Limb (tissue), 2 donors: Measurements from ENCODE around the gene LRRC49.

Experiments used
- DNase-seq, 2 donors: peaks; one replicate each; pipeline ENCODE4 v3.0.0-alpha.2; 2016; ENCODE audit errors: extremely low spot score in 2 of 2

The LRRC49 gene

DNA sequence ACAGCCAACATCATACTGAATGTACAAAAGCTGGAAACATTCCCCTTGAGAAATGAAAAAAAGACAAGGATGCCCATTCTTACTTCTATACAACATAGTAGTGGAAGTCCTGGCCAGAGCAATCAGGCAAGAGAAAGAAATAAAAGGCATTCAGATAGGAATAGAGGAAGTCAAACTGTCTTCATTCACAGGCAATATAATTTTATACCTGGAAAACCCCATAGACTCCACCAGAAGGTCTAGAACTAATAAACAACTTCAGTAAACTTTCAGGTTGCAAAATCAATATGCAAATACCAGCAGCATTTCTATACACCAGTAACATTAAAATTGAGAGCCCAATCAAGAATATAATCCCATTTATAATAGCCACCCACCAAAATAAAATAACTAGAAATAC lies 195.5 kb downstream of the LRRC49 start:
- DNase-seq = no peak

DNA sequence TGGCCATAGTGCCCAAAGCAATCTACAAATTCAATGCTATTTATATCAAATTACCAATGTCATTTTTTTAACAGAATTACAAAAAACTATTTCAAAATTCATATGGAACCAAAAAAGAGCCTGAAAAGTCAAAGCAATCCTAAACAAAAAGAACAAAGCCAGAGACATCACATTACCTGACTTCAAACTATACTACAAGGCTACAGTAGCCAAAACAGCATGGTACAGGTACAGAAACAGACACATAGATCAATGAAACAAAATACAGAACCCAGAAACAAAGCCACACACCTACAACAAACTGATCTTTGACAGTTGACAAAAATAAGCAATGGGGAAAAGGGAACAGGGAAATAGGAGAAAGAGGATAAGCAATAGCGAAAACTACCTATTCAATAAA lies 196.1 kb downstream of the LRRC49 start:
- DNase-seq = no peak

GRCh38 chr15:71089801-71090200 lies 197.2 kb downstream of the LRRC49 start:
- no peak for DNase-seq

DNA sequence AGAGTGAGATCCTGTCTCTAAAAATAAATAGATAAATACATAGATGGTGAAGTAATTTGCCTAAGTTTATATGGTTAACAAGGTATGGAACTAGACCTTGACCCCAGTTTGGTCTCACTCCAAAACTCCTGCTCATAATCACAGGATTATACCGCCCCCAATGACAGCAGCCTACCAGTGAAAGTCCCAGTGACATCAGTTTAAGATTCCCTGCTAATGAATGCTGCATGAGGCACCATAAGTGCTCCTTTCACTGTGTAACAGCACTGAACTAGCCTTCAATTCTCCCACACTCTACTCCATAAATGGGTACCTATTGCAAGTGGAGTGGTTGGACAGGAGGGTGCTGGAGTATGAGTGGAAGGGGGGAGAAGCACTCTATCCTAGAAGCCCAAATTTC lies 199.0 kb downstream of the LRRC49 start:
- no peak for DNase-seq

DNA sequence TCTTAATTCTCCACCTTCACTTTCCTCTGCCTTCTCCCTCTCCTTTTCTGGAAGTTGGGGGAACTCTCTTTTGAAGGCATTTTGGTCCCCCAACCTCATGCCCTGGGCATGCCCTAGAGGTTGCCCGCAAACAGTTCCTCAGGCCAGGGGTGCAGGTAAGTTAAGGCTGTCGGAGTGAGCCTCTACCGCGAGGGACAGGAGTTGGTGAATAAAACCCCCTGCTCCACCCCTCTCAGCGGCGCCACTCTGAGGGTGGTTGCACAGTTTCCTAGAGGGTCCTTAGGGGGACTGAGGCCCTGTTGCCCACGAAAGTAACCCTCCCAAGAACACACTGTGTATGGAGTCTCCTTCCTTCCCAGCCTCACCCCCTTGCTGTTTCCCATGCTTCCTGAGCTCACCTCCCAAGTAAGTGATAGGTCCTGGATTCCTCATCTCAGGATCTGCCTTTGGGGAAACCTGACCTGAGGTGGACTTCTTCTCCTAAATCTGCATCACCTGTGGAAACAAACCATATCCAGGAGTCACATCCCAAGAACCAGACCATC lies 199.5 kb downstream of the LRRC49 start:
- DNase-seq = no peak

- DNase-seq = no peak
Measured at GRCh38 chr15:71093054-71094024, 200.7 kb downstream of the LRRC49 start.

- DNase-seq = no peak
Measured at GRCh38 chr15:71094137-71094536, 201.5 kb downstream of the LRRC49 start.

- no peak for DNase-seq
Measured at GRCh38 chr15:71096676-71097075, 204.1 kb downstream of the LRRC49 start.

GRCh38 chr15:71097890-71098289 lies 205.3 kb downstream of the LRRC49 start:
- DNase-seq = no peak

DNA sequence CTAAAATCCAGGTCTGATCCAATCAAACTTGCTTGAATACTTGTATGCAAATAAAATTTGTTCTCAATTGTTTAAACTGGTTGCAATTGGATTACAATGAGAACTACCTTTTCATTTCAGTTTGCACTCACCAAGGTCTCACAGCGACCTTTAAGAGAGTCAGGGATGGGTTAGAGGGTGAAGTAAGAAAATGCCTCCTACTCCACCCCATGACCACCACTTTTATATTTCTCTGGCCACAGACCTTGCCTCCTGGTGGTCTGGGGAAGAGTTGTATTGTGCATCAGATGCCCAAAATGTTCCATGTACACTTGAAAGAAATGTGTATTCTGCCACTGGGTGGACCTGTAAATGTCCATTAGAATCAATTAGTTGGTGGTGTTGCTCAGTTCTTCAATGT lies 206.3 kb downstream of the LRRC49 start:
- no peak for DNase-seq
